ENCODE data around the gene PAM.

The PAM gene

DNA sequence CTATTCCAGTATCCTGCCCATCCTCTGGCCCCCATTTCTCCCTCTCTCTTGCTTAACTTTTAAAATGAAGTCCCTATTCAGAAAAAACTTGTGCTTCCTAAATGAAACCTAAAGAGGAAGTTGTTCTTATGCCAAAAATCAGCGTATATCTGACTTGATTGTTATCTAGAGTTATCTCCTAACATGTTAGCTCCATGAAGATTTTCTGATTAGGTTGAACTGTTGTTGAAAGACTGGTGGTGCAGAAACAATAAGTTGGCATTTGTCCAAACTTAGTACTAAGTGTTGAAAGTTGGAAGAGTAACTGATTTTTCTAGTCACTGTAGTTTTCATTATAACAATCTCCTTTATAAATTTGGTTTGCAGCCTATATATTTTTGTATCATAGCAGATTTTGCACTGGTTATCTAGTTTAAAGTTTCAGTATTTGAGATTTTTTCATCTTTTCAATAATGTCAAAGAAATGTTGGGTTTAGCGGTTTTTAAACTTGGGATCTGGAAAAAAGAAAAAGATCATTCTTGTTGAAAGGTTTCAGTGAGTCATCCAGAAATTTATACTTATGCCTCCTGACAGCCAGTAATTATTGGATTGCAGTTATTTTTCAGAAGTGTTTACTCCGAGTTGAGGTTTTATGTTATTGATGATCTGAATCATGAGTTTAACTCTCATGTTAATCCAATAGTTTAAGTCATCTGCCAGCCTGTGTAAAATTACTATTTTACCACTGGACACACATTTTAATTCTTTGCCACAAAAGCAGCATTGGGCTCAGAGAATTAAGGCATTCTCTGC, 60.6 kb downstream of the PAM start:
- DNase-seq = no peak

DNA sequence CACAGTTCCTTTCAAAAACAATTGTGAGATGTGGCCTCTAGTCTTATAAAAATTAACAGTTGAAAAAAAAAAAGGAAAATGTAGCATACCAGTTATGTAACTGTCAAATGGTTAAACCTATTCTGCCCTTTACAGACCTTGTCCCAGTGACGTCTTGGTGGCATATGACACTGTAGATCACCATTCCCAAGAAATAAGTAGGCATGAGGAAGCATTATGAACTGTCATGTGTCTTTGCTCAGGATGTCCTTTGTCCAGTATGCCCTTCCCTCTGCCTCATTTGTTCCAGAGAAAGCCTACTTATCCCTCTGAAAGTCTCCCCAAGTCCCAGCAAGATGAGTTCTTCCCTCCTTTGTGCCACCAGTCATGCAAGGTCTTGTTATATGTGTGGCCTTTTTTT, 63.2 kb downstream of the PAM start:
- no peak for DNase-seq

DNA sequence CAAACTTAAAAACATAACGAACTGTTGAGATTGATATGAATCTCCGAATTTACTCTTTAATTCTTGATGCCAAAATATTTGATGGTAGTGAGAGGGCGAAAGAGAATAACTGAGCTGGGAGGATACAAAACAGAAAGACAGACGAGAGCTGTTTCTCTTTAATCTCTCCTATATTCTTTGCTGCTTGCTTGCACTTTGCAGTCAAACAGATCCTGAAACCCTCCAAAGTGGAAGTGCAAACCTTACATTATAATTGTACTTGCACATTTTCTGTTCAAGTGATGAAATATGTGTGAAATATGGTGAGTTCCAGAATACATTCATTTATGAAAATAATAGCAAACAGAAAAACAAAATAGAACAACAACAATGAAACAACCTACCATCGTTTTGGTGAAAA, 63.8 kb downstream of the PAM start:
- DNase-seq = no peak

DNA sequence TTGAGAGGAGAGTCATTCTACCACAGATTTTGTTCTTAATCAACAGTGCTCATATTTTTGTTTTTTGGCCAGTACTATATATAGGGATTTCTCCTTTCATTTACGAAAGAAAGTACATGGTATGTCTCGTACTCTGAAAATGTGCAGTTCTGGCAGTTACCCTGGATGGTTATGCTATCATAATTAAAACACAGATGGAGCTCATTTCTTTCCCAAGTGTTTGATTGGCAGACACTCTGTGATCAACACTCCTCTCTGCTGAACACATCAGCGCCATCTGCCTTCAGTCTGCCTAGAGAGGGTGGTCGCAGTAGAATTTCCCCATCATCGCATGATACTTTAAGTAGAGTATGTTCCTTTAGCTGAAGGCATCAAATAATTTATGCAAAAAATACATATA, 64.5 kb downstream of the PAM start:
- DNase-seq = no peak

DNA sequence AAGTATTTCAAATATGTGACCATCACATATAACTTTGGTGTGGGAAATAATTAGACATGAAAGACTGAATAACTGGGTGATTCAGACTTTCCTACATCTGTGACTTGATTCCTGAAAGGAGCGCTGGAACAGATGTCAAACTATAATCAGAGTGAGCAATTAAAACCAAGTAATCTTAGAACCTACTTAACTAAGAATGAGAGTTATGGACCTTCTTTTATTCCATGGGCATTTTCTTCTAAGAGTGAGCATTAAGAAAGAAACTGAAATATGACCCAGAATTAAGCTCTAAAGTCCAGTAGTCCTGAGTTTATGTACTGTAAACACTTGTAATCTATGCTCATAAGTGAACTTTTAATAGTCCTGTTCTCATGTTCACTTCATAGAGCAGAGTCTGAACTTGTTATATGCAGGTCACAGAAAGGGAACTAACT, 68.4 kb downstream of the PAM start:
- DNase-seq = no peak

DNA sequence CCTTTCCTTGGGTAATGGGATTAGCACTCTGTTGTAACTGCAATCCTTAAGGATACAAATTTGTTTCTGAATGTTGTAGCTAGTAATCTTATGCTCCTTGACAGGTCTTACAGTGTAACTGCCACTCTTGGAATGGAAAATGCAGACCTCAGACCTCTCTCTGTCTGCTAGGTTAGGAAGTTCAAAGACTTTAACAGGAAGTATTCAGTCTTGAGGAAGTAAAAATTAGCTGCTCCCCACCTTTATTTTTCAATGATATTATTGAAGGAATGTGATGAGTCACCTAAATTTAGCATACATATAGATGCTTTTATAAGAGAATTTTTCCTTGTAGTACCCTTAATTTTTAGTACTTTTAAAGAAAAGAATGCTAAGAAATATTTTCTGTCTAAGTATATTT, 71.5 kb downstream of the PAM start:
- no peak for DNase-seq

DNA sequence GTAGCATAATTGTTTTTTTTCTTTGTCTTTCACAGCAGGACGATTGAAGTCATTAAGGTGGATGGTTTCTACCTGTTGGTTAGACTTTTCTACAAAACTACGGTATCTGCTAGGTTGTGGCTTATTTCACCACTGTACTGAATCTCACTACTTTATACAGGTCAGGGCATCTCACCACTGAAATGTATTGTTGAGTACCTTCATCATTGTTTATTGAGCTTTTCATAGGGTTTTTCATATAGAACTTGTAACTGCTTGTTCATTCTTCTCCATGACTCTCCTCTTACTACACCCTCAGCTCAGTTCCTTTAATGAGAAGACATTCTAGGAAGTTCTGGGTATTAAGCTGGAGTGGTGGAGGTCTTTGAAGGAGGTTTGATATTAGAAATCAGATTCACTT, 75.1 kb downstream of the PAM start:
- DNase-seq = no peak

DNA sequence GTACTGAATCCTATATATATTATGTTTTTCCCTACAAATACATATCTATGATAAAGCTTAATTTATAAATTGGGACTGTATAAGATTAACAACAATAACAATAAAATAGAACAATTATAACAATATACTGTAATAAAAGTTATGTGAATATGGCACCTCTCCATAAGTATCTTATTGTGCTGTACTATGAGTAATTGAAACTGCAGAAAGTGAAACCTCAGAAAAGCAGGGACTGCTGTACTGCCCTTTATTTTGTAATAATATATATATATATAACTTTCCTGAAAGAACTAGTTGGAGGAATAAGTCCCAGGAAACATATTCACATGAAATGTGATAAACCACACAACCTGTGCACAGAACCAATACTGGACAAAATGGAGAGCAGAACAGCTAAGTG, 77.3 kb downstream of the PAM start:
- no peak for DNase-seq

DNA sequence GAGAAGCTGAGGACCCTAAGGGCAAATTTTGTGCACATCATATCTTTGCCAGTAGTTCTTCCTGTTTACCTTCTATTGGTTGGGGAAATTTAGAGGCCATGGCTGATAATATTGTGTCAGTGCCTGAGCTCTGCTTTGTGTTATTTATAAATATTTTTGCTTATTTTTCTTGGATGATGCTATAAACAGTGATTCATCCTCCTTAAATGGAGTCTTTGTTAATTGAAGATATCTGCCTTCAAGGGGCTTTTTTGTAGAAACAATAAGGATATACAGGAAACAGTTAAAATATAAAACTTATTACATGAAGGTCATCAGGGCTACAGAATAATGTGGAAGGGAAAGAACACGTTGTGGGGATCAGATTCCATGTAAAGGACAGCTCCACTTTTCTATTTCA, 78.0 kb downstream of the PAM start:
- DNase-seq = no peak

DNA sequence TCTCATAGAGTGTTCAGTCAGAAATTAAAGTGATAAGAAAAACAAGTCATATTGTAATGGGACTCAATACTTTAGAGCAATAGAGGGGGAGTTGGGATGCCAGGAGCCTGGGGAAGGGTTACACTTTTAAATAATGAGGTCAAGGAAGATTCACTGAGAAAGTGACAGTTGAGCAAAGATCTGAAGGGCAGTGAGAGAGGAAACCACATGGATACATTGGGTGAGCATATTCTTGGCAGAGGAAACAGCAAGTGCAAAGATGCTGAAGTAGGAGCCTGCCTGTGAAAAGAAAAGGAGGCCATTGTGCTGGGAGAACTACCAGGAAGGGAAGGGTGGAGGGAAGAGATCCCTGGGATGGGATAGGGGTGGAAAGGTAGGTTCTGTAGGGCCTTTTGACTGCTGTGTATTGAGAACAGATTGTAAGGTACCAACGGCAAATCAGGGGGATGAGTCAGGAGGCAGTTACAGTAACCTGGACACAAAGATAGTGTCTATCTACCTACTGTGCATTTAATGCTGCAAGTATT, 79.4 kb downstream of the PAM start:
- DNase-seq = no peak

DNA sequence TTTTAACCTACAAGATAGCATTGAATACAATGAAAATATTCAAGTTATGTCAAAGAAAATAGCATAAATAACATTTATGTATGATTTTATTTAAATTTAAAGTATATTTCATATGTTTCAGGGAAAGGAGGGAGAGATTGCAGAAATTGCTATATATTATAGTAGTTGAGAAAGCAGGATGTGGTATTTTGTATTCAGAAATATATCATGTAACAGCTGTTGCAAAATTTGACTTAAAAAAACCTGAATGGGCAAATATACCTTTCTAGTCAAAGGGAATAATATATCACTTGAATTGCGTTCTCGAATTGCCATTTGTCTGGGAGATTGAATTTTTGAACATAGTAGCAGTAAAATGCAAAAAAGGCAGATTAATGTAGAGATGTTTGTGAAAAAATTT, 80.6 kb downstream of the PAM start:
- DNase-seq = no peak

DNA sequence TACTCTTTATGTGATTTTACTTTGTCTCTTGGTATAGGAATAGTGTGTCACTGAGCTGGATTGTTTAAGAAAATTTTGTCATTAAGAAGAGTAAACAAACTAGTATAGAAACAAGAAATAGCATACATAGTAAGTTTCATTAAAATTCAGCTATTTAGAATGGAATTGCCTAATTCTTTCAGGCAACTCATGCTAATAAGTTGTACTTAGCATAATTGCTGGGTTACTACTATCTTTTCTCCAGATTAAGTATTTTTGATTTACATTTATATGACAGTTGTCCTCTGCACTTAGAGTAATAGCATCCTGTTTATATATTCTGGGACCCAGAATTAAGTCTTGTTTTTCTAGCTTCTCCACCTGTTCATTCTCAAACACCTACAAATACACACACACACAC, 85.9 kb downstream of the PAM start:
- DNase-seq = no peak

DNA sequence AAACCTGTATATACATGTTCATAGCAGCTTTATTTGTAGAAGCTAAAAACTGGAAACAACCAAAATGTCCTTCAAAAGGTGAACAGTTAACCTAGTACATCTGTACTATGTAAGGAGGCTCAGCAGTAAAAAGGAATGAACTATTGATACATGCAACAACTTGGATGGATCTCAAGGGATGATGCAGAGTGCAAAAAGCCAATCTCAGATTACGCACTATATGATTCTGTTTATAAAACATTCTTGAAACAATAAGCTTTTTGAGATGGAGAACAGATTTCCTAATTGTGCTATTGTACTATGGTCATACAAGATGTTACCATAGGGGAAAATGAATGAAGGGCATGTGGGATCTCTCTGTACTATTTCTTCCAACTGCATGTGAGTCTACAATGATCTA, 88.9 kb downstream of the PAM start:
- DNase-seq = no peak

DNA sequence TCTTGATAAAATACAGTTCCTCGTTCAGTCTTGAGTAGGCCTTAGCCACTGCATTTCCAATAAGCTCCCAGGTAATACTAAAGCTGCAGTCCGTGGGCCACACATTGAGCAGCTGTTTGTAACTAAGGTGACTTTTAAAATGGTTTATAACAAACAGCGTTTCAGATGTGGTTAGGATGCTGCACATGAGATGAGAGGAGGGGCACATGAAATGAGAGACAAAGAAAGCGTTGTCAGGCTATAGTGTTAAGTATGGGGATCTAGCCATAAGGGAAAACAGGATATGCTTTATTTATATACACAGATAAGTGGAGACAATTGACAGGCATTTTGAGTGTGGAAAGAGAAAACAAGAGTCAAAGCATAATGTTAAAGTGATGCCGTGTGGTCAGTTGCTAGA, 89.9 kb downstream of the PAM start:
- DNase-seq = no peak

DNA sequence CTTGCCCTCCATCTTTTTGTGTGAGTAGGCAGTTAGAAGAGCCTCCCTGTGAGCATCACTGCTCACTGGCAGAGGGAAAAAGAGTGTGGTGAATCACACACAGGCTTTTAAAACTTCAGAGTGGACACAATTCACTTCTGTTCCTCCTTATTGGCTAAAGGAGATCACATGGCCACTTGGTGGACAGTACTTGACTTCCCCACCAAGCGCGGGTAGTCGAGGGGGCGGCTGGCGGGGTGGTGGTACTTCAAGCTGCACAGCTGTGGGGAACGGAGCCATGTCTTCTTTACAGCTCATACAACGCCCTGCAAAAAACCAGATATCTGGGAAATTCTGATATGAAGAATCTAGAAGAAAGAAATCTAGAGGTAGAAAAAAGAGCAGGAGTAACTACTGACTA, 95.4 kb downstream of the PAM start:
- DNase-seq = no peak

DNA sequence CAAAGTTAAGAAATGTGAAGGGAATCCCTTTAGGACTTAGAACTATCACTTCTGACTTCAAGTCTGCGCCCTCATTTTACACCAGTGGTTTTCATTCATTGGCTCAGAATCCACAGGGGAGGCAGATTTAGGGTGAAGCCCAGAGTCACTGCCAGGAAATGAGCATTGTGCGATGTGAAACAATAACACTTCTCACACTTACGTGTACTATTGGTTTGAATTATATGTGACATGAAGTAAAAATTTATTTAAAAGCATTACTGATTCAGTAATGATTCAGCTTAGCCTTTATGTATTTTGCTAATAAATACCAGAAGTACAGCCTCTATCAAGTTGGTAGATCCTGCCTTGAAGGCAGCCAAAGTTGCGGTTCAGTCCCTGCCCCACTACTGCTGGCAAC, 98.6 kb downstream of the PAM start:
- no peak for DNase-seq

DNA sequence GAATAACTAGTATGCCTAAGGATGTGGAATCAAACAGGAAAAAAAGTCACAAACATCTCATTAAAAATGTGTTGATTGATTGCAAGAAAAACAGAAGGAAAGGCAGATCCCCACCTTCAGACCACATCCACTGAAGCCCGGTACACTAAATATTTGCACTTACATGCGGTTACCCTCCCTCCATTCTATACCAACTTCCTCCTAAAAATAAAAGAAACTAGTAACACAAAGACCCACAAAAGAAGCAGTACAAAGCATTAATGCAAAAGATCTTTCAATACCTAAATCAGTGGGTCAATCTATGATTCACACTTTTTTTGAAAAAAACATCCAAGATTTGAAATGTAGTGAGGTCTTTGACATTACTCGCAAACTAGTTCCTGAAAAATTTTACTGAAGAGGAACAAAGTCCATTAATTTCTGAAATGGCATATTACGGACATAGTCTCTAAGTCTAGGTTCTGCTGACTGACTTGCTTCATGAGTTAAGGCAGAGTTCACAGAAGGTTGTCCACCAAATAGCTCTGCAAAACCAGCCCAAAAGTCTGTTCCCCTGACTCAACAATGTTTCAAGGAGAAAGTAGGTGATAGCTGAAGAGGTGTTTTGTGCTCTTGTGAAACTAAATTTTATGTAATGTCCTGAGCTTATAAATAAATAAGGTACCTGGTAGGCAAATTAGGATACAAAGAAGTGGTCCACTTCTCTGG, 100.7 kb downstream of the PAM start:
- DNase-seq = no peak

DNA sequence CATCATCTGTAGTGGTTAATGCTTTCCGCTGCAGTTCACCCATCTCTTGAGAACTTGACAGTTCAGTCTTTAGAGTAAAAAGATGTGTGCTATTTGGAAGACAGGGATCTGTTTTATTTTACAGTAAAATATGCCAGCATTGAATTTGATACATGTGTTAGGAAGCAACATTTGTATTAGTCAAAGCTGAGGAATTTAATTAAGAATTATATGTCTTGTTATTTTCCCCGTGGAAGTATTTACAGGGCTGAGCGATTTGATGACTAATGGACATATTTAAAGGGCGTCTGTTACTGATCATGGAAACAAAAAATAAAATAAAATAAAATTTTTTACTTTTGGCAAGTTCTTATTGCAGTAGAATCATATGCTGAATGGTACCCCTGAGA, 101.3 kb downstream of the PAM start:
- DNase-seq = no peak

DNA sequence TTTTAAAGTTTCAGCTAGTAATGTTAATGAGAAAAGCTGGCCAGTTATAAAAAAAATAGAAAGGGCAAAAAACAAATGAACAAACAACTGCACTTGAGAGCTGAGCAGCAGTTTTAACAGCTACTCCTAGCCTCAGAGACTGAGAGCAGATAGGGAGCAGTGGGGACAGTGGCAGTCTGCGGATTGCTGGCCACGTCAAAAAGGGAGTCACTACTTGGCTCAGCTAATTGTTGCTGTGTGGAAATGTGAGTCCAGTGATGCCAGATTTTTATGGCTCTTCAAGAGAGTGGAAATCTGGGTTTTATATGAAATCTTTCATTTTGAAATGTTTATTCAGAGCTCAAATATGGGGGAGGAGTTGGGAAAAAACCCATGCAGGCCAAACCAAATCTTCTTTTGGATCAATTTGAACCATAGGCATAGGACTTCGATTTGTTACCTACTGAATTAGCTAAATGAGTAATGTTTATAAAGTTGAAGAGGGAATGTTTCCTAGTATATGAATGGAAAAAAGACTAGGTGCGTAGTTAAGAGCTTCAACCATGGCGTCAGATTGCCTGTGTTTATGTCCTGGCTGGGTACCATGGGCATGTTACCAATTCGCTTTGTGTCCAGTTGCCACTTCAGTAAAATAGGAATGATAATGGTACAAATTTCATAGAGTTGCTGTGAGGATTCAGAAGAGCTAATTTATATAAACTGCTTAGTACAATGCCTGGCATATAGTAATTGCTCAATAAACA, 102.1 kb downstream of the PAM start:
- no peak for DNase-seq

DNA sequence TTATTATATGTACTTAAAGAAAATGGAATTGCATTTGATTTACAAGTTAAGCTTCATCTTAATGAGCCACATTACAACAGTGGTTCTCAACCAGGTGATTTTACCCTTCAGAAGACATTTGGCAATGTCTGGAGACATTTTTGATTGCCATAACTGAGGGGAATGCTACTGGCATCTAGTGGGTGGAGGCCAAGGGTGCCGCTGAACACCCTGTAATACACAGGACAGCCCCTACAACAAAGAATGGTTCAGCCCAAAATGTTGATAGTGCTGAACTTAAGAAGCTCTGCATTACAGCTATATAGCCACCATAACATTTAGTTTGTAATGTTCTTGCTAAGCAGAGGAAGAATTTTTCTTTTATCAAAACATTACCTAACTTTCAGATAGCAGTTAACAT, 103.1 kb downstream of the PAM start:
- no peak for DNase-seq

DNA sequence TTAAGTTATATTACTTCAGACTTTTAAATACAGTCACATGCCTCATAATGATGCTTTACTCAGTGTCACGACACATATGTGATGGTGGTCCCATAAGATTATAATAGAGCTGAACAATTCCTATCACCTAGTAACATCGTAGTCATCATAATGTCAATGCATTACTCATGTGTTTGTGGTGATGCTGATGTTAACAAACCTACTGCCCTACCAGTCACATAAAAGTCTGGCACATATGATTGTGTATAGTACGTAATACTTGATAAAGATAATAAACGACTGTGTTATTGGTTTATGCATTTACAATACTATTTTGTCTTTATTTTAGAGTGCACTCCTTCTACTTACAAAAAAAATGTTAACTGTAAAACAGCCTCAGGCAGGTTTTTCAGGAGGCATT, 103.7 kb downstream of the PAM start:
- DNase-seq = no peak

DNA sequence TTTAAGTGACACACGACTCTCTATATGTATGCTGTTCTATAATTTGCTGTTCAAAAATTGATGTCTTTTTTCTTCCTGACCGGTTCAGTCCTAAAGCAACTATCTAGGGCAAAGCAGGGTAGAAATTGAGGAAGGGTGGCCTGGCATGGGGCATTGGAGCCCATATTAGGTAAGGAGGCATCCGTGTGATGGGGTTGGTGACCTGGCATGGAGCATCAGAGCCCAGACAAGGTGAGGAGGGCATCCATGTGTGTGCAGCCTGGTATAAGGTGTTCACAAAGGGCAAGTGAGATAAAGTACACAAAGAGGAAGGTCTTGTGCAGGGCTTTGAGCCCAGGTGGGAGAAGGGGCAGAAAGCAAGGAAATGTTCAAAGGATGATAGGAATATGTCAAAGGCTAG, 104.9 kb downstream of the PAM start:
- DNase-seq = no peak

DNA sequence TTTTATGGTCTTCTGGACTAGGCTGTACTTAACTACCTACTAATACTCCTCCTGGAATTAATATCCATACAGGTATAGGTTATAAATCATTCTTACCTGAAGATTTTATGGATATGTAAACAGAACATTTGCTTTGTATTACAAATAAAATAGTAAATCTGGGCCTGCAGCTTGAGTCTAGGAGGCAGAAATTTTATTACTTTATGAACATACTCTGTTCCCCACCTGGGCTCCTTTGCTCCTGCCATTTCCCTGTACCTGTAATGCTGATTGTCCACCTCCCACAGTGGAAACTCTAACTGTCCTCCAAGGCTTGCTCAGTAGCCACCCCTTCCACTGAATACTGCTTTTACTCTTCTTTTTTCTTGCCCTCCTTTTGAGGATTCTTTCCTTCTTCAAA, 108.0 kb downstream of the PAM start:
- DNase-seq = no peak
